ENCODE measurements around the gene PRPS2.

PRPS2 gene

DNA sequence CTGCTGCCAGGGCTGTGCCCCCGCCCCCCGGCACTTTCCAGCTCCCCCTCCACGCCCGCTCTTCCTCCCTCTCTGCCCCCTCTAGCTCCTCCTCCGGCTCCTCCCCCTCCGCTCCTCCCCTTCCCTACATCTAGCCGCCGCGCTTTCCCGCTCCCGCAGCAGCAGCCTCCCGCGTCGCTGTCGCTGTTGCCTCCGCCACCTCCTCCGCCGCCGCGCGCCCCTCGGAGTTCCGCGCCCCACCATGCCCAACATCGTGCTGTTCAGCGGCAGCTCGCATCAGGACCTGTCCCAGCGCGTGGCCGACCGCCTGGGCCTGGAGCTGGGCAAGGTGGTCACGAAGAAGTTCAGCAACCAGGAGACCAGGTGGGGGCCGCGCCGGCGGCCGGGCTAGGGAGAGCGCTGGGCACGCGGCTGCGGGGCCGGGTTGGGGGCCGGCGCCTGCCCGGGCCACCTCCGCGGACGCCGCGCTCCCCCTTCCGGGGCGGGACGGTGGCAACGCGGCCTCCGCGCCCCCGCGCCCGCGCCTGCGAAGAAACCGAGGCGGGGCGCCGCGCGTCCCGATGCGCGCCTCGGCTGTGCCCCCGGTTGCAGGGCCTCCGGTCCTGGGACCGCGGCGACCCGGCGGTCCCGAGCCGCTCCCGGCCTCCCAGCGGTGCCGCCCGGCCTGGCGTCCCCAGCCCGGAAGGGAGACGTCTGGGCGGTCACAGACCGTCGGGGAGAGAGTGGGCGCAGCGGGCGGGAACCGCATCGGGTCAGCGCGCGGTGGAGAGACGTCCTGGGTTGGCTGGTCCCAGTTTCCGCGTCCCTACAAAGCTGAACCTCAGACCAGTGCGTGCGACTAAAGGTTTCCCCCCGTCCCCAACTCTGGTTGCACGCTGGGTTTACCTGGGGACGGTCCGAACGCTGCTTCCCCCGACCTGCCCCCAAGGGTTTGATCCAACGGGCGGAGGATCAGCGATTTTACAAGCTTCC is at the start of gene PRPS2:
PRPS2 (plus strand) TSS at position 156 of the 972 bp plus-strand sequence; CDS start at position 242, 86 bp downstream.
- in situ Hi-C loops (cut with MboI; ENCODE audit: low sequenced_read_pairs) = no loop called here

DNA sequence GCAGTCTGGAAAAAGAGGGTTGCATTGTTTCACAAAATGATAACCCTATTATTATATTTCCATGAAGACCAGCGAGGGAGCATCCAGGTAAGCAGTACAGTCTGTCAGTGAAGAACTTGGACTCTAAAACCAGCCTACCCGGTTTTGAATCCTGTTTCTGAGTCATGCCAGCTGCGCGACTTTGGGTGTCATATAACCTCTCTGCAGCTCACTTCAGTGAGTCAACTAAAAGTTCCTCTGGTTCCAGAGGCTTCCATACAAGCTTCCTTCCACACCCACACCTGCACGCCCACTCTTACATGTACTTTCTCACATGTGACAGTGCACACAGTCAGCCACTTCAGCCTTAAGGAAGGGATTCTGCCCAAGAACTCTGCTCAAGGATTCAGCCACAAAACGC is 49.8 kb upstream of the PRPS2 start:
- in situ Hi-C loops (cut with MboI; ENCODE audit: low sequenced_read_pairs) = no loop called here

DNA sequence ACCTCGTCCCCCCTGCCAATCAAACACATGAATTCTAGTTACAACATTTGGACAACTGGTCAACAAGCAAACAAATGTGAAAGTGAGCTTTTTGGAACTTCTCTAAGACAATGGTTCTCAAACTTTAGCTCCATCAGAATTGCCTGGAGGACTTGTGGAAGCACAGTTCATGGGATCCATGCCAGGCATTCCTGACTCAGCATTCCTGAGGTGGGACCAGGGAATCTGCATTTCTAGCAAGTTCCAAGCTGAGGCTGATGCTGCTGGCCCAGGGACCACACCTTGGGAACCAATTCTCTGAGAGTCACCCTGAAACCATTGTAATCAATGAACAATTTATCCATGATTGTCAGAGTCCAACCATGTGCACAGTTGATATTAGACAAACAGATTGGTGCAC is 43.8 kb upstream of the PRPS2 start:
- in situ Hi-C loops (cut with MboI; ENCODE audit: low sequenced_read_pairs) = no loop called here

DNA sequence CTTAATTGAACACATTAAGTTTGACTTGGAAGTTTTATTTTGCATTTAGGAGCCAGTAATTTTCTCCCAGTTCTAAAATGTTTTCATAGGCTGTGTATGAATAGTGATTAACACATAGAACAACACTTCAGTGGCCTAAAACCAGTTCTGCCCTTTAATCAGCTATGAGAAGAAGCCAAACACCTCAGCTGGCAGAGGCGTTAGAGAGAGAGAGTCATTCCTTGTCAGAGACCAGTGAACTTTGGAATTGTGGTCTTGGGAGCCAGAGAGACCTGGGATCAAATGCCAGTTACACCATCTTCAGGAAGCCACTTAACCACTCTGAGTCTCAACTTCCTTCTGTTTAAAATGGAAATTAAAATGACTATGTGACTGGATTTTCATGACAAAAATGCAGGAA is 39.3 kb upstream of the PRPS2 start:
- in situ Hi-C loops (cut with MboI; ENCODE audit: low sequenced_read_pairs) = no loop called here

DNA sequence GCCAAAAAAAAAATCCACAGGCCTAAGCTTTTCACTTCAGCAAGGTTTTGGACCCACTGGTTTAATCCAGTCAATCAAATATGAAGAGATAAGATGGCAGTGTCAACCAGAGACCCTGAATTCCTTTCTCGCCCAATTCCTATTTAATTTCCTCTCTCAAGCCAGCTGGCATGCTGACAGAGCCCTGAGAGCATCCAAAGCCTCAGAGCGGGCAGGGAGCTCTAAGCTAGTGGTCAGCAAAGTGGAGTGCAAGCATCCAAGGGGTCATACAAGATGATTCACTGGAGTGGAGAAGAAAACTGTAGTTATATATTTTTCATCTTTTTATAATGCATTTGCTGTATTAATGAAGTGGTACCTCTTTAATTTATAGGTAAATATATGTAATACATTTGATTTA is 37.8 kb upstream of the PRPS2 start:
- in situ Hi-C loops (cut with MboI; ENCODE audit: low sequenced_read_pairs) = no loop called here

DNA sequence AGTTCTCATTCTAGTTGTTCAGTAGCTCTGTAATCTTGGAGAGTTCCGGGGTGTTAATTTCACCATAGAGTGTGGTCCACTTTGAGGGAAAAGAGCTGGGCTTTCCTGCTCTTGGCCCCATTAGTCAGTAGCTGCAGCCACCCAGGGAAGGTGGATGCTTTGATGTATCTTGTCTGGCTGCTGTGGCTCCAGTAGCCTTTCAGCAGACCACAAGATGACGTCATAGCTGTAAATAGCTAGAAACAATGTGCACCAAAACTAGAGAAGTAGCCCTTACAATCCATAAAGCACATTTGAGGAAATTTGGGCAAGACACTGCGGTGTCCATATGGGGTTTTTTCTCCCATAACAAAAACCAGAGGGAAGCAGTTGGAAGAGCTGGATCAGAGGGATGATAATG is 32.9 kb upstream of the PRPS2 start:
- in situ Hi-C loops (cut with MboI; ENCODE audit: low sequenced_read_pairs) = no loop called here

DNA sequence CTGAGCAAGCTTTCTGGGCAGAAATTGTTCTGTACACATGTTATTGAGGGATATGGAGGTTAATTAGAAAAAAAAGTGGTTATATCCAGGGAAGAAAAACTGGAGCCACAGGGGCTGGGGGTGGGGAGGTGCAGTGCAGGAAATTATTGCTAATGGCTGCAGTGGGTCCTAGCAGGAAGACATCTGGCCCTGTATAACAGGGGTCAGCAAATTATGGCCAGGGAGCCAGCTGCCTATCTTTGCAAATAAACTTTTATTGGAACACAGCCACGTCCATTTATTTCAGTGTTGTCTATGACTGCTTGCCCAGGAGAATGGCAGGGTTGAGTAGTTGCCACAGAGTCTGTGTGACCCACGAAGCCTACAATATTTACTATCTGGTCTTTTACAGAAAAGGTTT is 23.4 kb upstream of the PRPS2 start:
- in situ Hi-C loops (cut with MboI; ENCODE audit: low sequenced_read_pairs) = no loop called here

DNA sequence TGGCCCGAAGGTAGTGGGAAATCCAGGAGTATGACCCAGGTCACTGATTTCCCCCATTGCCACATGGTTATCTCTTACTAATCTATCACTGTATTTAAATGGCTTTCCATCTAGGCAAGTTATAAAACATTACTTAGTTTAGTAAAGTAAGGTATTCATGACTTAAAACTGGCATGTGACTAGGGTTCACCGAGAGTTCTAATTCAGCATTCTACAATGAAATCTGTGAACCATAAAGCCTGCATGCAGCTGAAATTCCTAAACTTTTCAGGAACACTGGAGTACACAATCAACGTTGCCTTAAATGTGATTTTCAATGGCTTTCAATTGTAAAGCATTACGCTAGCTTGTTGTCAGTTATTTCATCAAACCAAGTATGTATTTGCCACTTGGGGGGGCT is 22.7 kb upstream of the PRPS2 start:
- in situ Hi-C loops (cut with MboI; ENCODE audit: low sequenced_read_pairs) = no loop called here

DNA sequence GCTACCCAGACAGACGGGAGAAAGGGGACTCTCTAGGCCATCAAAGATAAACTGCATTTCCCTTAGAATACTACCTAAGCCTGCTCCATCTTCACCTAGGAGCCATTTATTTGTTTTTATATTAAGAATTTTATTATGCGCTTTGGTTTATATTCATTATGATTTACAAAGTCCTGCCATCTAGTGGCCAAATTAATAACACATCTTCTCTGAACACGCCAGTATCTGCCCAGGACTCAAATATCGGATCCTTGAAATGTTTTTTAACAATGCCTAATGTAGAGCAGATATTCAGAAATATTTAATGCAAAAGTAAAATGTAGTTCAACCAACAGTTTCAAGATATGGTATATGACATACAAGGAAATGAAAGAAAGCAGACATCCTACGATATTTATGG is 20.8 kb upstream of the PRPS2 start:
- in situ Hi-C loops (cut with MboI; ENCODE audit: low sequenced_read_pairs) = no loop called here

DNA sequence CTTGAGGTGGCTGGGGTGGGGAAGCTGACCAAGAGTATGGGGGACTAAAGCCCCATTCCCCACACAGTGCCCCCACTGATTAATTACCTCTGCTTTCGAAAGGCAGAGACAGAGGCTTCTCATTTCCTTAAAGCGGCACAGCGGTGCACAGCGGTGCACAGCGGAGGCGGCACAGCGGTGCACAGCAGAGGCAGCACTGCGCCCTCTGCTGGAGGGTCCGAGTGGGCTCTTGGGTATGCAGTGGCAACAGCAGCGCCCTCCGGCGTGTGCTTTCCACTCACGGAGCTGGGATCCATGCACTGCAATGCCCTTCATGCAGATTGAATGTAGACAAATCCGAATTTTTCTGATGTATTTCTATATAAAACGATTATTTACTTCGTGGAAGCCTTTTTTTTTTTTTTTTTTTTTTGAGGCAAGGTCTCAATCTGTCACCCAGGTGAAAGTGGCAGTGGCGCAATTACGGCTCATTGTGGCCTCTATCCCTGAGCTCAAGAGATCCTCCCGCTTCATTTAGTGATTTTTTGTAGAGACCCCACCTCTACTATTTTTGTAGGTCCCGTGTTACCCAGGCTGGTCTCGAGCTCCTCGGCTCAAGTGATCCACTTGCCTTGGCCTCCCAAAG is 19.7 kb upstream of the PRPS2 start:
- in situ Hi-C loops (cut with MboI; ENCODE audit: low sequenced_read_pairs) = no loop called here

DNA sequence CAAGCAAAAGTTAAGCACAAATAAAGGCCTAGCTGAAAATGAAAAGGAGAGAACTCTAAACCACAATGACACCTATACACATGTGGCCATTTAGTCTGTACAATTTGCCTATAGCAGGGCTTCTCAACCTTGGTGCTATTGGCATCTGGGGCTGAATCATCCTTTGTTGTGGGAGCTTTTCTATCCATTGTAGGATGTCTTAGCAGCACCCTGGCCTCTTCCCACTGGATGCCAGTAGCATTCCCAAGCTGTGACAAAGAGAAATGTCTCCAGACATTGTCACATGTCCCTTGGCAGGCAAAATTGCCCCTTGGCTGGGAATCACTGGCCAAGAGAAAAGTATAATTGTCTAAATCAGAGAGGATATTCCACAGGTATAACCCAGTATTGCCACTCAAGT is 13.5 kb upstream of the PRPS2 start:
- in situ Hi-C loops (cut with MboI; ENCODE audit: low sequenced_read_pairs) = no loop called here

DNA sequence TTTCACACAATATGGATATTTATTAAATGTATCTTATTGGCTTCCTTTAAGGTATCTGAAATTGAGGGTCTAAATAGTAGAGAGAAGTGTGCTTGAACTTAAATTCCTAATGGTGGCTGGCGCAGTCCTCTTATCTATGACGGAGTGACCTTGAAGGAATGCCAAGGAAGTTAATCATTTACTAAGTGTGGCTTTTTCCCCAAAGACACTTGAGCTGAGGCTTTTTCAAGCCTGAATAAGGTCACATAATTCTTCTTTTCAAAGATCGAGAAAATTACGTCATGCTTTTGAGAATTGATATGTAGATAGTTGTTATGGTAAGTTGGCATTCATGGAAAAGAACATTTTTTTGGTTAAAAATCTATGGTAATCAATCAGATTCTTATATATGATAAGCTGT is 11.7 kb upstream of the PRPS2 start:
- in situ Hi-C loops (cut with MboI; ENCODE audit: low sequenced_read_pairs) = no loop called here

DNA sequence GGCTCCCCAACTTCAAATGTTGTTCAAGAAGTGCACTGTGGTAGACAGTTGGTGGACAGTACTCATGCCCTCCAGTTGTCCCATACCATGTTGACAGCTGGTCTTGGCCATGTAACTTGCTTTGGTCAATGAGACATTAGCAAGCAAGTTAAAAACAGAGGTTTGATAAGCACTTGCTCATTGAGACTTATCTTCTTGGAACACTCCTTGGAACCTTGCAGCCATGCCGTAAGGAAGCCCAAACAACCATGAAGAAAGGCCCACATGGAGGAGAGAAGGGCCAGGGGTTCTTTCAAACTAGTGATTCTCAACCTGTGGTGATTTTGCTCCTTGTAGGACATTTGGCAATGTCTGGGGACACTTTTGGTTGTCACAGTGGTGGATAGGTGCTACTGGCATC is 2.6 kb upstream of the PRPS2 start:
- in situ Hi-C loops (cut with MboI; ENCODE audit: low sequenced_read_pairs) = no loop called here

DNA sequence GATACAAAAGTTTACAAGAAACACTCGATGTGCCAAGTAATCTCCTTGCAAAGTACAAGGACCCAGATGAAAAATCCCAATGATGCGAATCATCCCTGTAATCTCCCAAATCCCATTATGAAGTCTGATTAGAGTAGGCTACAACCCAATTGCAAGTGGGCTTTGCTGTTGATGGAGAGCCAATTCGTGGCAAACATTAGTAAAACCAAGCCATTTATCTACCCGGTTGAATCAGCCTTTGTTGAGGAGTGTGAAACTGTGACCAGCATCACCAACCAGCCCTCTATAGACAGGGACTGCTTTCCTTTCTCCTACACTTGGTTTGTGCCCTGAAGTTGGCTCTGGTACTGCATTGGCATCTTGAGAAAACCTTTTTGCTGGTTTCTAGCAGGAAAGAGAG is 1.2 kb upstream of the PRPS2 start:
- in situ Hi-C loops (cut with MboI; ENCODE audit: low sequenced_read_pairs) = no loop called here

DNA sequence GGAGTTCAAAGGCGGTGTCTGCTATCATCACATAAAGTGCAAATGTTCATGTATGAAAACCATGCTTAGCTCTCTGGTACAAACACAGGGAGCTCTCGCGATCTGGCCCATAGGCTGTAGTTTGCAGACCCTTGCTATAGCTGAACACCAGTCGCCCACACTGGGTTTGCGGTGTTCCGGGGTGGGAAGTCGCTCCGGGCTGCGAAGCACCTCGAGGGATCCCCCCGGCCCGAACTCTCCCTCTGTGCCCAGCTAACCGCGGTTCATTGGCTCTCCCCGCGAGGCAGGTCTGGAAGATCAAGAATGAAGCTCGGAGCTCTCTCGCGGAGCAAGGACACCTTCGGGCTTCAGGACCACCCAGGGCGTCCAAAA is 341 bp upstream of the PRPS2 start:
- in situ Hi-C loops (cut with MboI; ENCODE audit: low sequenced_read_pairs) = no loop called here

DNA sequence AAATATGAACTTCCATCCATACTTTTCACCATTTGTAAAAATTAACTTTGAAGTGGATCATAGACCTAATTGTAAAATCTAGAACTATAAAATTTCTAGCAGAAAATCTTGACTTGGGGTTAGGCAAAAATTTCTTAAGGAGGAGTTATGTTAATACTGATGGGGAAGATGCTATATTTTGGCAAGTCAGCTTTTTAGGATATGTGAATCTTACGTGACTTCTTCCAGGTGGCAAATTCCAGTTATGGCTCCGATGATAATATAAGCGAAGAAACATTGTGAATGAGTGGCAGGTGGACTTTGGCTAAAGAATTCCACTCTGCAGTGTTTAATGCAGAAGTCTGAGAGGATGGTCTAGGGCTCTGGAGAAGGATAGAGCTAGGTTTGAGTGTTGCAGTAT is 1.5 kb downstream of the PRPS2 start:
- in situ Hi-C loops (cut with MboI; ENCODE audit: low sequenced_read_pairs) = no loop called here

DNA sequence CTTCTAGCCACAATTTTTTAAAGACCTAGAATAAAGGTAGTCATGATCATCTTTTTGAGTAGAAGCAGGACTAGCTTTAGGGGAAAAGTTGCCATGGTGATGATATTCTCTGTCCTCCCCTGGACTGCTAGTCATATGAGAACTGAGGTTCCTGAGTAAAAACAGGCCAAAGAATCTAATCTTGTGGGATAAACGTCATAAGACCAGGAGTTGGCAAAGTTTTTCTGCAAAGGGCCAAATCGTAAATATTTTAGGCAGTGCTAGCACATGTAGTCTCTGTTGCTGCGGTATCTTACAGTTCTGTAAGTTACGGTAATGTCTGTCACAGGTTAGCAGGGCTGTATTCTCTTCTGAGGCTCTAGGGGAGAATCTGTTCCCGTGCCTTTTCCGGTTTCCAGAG is 3.4 kb downstream of the PRPS2 start:
- in situ Hi-C loops (cut with MboI; ENCODE audit: low sequenced_read_pairs) = no loop called here

DNA sequence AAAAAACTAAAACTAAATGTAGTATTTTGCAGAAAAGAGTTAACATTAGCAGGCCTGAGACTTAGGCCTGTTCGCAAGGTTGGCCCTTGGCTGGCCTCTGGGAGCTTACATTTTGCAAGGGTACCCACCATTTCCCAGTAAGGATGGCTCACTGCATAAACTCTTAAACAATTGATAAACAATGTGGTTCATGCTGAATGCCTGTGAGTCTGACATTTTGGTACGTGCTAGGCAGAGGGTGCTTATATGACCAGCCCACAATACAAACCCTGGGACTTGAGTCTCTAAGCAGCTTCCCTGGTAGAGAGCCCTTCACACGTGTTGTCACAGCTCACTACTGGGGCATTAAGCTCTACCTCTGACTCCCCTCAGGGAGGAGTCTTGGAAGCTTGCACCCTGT is 7.4 kb downstream of the PRPS2 start:
- in situ Hi-C loops (cut with MboI; ENCODE audit: low sequenced_read_pairs) = no loop called here

DNA sequence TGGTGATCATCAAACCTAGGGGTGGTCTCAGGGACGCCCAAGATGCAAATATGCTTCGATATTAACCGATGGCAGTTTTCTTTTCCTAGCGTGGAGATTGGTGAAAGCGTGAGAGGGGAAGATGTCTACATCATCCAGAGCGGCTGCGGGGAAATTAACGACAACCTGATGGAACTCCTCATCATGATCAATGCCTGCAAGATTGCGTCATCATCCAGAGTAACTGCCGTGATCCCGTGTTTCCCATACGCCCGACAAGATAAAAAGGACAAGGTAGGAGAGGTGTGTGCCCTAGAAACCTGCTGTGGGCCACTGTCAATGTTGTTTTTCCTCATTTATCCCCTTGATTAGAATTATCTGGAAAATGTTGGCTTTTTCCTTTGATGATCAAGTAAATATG is 7.9 kb downstream of the PRPS2 start:
- in situ Hi-C loops (cut with MboI; ENCODE audit: low sequenced_read_pairs) = no loop called here

DNA sequence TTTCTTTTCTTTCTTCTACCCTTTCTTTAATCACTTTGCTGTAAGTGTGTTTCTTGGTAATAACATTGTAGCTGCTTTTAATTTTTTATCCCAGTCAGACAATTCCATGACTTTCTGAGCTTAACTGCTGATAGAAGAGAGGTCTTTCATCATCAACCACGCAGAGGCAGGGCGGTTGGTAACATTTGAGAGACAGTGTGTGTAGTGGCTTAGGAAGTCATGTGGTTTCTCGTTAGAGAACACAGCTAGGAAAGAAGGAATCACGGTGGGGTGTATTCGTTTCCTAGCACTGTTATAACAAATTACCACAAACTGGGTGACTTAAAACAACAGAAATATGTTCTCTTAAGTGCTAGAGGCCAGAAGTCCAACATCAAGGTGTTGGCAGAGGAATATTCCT is 11.5 kb downstream of the PRPS2 start:
- in situ Hi-C loops (cut with MboI; ENCODE audit: low sequenced_read_pairs) = no loop called here

DNA sequence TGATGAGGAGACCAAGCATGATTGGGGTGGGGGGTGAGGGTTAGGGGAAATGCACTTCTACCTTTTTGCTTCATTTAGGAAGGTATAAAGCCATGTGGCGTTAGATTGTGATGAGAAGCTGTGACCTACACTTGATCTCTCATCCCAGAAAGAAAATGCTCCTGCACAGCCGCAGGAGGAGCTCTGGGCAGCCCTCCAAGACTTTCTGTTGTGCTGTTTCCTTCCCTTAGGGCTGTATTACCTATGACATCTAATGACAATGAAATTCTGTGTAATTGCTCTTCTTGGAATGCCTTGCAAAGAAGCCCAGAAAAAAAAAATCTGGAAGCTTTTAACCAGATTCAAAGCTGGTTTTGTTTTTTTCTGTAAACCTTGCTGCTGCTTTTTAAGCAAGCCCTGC is 13.4 kb downstream of the PRPS2 start:
- in situ Hi-C loops (cut with MboI; ENCODE audit: low sequenced_read_pairs) = no loop called here

DNA sequence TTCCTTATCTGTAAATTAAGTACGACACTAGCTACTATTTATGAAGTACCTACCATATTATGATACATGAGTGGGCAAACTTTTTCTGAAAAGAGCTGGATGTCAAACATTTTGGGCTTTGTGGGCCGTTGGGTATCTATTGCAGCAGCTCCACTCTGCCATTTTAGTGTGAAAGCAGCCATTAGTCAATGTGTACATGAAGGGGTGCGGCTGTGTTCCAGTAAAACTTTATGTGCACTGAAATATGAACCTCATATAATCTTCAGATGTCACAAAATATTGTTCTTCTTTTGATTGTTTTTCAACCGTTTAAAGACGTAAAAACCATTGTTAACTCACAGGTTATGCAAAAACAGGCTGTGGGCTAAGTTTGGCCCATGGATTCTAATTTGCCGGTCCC is 14.1 kb downstream of the PRPS2 start:
- in situ Hi-C loops (cut with MboI; ENCODE audit: low sequenced_read_pairs) = no loop called here

DNA sequence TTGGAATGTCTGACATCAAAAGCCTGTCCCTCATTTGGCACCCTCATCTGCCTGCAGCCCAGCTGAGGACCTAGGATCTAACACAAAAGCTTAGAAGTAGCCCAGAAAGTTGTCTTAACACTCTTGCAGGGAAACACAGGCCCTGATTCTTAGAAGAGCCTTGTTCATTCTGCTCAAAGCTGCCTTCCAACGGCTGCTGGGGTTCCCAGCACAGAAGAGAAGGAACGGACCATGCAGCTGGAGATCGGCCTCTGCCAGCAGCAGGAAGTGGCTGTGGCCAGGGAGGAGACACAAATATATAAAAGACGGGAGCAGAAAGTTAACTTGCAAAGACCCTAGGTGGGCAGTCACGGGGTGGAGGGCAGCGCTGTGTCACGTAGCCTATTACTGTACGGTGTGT is 20.4 kb downstream of the PRPS2 start:
- in situ Hi-C loops (cut with MboI; ENCODE audit: low sequenced_read_pairs) = no loop called here

Measured in hTERT RPE-1 (cell line).